ENCODE measurements around the gene TMEM8B.

Gene TMEM8B

DNA sequence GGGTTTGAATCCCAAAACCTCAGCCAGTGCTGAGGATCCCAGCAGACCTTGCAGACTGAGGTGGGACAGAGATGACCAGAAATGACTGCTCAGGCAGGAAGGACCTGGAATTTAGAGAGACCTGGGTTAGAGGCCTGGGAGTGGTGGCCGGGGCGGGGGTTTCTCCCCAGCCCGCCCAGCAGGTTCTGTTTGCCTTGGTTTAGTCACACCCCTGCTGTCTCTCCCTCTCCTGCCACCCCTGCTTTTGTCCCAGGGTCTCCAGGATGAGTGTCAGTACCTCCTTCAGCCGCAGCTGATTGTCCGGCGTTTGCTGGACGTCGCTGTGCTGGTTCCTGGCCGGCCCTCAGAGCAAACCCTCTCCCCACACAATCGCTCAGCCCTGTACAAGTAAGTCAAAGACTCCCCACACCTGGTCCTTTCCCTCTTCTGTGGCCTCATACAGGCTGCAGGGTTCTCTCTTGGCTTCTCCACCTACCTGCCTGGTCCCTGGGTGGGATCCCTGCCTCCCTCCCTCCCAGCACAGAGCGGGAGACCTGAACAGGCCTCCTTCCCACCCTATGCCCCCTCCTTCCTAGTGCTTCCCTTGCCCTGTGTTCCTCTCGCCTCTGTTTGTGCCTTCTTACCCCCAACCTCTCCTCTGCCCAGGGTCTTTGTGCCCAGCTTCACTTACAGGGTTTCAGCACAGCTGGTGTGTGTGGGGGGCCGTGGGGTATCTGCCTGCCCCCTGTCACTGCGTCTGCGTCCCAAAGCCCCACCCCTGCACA is 12.0 kb downstream of the TMEM8B start:
- no peak for DNase-seq

DNA sequence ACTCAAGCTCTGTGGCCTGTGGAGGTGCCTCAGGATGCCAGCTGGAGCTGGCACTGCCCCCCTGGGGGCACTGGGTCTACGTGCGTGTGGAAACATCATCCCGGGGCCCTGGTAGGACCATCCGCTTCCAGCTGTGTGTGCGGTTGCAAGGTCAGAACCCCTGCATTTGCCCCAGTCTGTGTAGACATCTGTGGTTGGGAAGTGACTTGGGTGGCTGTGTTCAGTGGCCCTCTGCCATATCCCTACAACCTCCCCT is 12.5 kb downstream of the TMEM8B start:
- DNase-seq = no peak

DNA sequence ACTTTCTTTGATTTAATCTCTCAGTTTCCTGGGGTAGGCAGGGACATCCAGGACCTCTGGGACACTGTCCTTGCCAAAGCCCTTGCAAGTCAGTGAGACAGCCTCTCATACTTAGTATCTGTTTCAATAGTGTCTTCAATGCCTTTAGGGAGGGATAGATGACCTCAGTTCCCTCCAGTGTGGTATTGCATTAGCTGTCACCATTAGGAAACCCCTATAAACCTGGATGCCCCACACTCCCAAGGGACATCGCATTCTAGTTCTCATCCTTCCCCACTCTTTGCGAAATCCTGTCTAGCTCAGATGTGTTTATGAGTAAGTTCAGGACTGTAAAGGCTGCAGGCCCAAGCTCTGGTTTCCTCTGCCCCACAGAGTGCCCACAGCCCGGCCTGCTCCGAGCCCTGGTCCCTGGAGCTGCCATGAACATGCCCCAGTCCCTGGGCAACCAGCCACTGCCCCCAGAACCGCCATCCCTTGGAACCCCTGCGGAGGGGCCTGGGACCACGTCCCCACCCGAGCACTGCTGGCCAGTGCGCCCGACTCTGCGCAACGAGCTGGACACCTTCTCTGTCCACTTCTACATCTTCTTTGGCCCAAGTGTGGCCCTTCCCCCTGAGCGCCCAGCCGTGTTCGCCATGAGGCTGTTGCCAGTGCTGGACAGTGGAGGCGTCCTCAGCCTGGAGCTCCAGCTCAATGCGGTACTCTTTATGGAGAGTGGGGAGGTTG is 13.2 kb downstream of the TMEM8B start:
- no peak for DNase-seq

DNA sequence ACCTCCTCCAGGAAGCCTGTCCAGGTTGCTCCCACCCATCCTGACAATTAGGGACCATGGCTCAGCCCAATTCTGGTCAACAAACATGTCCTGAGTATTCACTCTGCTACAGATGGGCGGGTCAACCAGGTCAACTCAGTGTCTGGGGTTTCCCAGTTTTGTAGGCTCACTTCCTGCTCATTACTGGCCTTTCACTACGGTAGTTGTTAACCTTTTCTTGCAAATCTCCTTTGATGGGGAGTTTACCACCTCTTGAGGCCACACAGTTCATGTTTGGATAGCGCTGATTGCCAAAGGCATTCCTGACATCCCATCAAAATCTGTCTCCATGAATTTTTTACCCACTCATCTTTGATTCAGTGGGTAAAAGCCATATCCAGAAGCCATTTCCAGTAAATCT is 13.8 kb downstream of the TMEM8B start:
- no peak for DNase-seq

DNA sequence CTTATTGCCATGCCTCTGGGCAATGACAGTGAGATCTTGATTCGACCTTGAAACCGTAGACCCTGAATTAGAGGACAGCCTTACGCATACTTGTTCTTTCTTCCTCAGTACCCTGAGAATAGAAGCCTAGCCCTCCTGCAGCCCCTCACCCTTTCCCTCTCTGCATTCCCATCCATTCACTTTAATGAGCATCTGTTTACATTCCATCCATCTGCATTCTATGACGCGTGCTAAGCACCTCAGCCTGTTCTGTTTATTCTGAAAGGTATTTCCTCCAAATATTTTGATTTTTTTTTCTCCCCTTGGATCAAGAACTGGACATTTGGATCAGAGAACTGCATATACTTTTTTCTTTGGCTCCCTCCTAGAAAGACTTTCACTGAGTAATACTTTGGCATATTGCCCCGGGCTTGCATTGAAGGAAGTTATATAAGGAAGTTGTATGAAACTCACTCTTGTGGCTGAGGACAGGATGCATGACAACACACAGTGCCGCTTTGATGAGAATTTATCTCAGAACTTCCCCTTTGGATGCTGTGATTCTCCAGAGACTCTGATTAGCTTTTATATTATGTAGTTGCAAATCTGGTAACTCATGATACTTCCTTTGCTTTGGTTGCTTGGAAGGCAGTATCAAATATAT is 15.7 kb downstream of the TMEM8B start:
- DNase-seq = no peak

DNA sequence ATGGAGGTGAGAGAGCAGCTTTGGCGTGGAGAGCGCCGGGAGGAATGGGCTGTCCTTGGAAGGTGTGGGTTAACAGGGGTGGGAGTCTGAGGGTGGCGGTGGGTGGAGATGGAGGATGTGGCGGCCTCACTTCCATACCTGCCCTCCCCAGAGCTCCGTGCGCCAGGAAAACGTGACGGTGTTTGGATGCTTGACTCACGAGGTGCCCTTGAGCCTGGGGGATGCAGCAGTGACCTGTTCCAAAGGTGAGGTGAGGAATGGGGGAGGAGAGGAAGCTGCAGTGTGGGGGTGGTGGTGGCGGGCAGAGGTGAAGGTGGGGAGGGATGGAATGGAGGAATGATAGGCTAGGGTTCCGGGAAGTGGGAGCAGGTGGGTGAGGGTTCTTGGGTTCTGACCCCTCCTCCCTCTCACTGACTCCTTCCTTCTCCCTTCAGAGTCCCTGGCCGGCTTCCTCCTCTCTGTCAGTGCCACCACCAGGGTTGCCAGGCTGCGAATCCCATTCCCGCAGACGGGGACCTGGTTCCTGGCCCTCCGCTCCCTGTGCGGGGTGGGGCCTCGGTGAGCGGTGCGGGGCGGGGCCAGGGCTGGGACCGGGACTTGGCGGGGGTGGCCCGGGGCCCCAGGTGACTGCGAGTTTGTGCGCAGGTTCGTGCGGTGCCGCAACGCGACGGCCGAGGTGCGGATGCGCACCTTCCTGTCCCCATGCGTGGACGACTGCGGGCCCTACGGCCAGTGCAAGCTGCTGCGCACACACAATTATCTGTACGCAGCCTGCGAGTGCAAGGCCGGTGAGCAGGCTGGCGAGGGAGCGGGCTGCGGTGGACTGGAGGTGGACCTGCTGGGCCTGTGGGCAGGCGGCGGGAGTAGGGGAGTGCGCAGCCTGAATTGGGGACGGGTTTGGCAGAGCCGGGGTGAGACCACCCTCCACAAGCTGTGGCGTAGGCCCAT is 17.1 kb downstream of the TMEM8B start:
- DNase-seq = no peak

DNA sequence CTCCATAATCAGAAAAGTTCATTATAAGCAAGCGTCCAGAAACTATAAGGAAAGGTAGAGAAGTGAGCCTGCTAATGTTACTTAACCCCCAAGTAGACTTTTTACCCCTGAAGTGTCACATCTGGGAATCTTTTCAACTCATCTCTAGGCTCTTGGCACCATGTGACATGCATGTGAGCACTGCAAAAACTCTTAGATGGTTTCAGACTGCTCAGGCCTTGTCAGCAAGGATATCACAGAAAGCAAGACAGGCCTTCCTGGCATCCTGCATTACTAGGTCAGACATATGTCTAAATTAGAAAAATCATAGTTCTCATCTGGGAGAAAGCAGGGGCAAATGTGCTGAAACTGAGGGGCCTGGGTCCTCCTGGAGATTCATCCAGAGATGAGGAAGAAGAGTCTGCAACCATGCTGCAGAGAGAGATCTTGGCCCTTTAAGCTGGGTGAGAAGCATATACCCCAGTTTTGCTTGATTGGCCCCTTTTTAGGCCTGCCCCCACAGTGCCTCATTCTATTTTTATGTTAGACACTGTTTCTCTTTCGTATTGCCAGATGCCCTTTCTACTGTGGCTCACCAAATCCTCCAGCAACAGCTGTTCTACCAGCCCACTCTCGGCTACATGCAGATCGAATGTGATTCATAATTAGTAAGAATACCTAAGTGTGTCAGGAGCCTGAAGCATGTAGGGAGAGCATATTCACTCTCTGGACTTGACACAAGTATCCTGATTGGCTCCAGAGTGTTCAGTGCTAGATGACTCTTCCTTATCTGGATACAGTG is 19.0 kb downstream of the TMEM8B start:
- no peak for DNase-seq

DNA sequence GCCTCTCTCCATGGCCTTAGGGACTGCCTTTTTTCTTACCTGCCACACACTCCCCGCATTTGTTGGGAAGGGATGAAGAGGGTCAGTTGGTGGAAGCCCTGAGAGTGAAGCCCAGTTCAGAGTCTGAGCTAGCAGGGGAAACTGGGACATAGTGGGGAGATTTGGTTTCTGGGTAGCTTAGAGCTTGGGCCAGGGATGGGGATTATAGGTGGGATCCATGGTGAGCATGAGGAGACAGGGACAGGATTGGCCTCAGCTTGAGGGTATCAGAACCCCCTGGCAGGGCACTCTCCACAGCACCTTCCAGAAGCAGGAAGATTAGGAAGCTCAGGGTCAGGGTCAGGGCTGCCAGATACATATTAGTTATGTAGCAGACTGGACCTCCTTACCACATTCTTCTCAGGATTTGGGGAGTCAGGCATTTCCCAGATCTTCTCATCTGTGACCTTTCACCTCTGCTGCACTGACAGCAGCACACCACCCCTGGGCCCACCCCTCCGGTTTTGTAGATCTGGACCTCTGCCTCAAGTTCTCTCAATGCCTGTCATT is 23.3 kb downstream of the TMEM8B start:
- no peak for DNase-seq

DNA sequence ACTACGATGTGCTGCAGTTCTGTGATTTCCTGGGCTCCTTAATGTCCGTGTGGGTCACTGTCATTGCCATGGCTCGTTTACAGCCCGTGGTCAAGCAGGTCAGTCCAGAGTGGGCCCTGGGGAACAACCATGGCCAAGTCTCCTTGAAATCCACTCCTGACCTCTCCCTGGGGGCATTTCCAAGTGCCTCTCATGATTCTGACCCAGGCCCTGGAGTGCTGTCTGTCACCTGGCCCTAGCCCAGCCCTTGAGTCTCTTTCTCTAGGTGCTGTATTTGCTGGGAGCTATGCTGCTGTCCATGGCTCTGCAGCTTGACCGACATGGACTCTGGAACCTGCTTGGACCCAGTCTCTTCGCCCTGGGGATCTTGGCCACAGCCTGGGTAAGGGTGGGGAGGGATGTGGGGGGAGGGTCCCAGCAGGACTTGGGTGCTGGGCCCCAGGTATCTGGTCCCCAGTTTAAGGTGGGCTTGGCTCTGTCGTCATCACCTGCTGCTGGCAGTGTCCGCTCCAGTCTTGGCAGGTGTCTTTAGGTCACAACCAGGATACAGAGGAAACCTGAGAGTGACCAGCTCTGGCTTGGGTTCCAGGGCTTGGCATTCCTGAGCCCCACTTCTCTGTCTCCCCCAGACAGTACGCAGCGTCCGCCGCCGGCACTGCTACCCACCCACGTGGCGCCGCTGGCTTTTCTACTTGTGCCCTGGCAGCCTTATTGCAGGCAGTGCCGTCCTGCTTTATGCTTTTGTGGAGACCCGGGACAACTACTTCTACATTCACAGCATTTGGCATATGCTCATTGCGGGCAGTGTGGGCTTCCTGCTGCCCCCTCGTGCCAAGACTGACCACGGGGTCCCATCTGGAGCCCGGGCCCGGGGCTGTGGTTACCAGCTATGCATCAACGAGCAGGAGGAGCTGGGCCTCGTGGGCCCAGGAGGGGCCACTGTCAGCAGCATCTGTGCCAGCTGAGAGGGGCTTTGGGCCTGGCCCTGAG is 24.1 kb downstream of the TMEM8B start:
- no peak for DNase-seq

DNA sequence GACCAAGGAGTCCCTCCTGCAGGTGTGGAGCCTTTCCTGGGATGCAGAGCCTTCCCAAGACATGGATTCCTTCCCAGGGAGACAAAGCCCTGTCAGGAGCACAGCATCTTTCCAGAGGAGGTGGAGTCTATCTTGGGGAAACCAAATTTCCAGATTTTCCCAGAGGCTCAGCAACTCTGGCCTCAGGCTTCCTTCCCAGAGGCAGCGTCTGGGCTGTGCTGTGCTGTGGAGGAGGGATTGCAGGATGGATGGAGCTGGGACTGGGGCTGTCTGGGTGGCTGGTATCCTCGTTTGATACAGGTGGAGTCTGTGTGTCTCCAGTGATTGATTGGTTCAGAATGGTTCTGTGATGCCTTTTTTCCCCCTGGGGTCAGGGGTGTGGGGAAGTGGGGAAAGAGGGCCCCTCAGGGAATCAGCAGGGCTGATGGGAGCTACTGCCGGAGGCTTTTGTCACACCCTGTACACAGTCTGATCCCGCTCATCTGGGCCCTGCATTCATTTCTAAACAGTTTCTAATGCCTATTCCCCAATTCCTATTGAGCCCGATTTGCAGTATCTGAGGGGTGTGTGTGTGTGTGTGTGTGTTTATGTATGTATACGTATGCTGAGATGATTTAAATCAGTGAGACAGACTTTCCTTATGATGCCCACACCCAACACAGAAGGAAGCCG is 25.2 kb downstream of the TMEM8B start:
- no peak for DNase-seq

DNA sequence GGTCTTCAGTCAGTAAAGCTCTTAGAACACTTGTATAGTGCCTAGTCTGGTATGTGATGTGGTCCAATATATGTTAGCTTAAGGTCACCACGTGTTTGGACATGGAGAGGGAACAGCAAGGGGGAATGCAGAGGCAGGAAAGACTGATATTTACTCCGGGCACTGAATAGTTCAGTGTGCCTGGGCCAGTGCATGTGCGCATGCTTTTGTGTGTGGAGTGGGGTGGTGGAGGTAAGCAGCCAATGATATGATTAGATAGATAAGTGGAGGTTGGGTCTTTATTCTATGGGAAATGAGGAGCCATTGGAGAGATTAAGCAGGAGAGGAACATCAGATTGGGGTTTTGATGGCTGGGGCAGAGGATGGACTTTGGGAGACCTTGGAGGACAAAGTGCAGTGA is 27.2 kb downstream of the TMEM8B start:
- no peak for DNase-seq

DNA sequence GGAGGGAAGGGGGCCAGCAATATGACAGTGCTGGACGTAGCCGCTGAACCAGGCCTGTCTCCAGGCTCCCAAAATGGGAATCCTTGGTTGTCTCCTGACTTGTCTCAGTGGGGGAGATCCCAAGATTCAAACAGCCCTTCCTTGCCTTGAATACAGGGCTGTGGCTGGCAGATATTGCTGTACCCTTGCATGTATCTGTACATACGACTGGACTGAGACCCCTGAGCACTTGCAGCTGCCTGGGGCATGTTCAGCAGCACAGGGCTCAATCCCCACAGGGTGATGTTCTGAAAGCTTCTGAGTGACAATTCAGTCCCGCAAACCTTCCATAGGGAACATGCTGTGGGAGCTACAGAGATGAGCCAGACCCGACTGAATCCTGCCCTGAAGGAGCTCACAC is 27.9 kb downstream of the TMEM8B start:
- DNase-seq = no peak

DNA sequence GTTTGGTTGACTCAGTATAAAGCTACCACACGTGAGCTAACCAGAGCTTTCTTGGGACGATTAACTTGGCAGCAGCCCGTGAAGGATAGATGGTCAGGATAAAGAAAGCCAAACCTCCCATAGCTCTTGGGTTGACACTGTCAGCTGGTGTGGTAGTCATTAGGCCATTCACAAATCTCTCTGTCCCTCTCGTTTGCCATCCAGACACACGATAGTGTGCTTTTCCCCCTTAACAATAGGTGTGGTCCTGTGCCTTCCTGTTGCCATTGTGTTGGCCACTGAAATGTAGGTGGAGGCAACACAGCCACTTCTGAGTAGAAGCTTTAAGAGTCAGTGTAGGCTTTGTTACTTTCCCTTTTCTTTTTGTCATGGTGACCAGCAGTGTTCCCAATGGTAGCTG is 29.4 kb downstream of the TMEM8B start:
- DNase-seq = no peak

DNA sequence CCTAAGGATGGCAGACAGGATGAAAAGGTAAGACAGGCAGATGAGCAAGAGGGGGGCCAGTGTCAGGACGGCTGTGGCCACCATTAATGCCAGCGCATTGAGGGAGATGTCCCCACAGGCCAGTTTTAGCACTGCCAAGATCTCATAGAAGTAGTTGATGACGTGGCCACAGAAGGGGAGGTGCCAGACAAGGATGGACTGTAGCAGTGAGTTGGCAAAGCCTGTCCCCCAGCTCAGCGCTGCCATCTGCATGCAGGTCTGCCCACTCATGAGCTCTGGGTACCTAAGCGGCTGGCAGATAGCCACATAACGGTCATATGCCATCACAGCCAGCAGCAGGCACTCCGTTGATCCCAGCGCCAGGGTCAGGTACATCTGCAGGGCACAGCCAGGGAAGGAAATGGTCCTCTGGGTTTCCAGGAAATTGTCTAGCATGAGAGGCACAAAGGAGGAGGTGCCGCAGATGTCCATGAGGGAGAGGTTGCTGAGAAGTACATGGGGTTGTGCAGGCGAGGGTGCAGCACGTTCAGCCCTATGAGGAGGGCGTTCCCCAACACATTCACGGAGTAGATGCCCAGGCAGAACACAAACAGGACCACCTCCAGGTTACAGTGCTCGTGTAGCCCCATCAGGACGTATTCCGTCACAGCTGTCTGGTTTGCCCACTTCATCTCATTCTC is 30.4 kb downstream of the TMEM8B start:
- DNase-seq = no peak

DNA sequence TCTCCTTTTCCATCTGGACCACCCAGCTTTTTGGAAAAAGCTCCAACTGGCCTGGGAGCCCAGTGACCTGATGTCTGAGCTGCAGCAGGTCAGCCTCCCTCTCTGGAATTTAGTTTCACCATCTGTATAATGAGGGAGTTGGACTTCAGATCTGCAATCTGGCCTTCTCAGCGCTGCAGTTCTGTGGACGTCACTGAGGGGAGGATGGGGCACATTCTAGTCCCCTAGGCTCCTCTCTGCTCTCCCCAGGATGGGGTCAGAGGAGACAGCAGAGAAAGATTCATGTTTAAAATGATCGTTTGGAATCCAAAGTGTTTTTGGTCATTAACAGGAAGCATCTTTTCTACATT is 30.9 kb downstream of the TMEM8B start:
- no peak for DNase-seq

DNA sequence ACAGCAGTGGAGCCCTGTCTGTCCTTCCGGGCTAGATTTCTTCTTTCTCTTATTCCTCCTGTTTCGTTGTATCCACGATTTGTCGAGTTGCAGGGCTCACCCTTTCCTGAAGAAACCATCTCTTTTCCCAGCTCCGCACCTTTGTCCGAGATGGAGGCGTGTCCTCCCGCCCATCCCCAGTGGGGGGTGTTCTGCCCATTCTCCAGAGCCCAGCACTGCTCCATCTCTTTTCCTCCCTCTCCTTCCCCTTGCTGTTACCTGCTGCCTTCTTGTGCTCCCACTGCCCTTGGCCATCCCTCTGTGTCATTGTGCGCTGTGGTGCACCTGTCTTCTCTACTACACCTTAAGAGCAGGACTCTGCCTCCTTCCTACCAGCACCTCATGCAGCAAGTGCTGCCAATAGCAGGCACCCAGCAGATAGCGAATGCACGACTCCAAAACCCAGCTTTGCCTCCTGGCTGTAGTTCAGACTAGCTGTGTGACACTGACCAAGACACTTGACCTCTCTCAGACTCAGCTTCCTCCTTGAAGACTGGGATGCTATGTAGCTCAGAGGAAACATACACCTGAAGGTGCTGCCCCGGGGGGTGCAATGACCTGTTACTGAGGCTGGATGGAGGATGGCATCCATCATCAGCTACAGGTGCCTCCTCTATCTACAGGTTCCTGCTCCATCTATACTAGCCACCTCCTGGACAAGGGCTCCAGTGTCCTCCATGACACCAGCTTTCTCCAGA is 32.3 kb downstream of the TMEM8B start:
- DNase-seq = no peak

DNA sequence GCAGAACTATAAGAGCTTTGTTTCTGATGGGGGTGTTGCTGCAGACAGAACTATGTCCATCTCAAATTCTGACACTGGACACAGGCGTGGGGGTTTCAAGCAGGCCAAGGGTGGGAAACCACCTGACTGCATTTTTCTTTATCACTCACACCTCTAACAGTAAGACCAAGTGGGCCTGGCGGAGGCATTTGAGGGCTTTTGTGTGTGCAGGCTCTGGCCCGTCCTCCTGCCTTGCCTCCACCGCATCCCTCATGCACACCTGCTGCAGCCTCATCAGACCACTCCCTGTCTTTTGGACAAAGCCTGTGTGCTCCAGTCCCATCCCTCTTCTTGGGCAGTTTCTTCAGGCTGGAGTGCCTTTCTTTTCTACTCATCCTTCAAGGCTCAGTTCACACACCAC is 33.3 kb downstream of the TMEM8B start:
- DNase-seq = no peak

DNA sequence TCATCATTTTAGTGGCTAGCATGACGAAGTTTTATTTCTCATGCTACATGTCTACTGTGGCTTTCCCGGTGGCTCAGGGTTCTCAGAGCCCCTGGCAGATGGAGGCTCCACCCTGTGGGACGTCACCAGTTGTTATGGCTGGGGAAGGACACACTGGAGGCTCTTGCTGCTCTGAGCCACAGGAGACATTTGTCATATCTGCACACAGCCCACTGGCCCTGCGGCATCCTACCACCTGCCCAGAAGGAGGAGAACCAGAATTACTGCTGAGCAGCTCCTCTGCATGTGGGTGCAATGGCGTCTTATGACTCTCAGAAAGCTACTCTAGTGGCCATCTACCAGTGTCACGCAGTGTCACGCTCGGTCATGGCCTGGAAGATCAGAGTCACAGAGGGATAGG is 34.6 kb downstream of the TMEM8B start:
- DNase-seq = no peak

DNA sequence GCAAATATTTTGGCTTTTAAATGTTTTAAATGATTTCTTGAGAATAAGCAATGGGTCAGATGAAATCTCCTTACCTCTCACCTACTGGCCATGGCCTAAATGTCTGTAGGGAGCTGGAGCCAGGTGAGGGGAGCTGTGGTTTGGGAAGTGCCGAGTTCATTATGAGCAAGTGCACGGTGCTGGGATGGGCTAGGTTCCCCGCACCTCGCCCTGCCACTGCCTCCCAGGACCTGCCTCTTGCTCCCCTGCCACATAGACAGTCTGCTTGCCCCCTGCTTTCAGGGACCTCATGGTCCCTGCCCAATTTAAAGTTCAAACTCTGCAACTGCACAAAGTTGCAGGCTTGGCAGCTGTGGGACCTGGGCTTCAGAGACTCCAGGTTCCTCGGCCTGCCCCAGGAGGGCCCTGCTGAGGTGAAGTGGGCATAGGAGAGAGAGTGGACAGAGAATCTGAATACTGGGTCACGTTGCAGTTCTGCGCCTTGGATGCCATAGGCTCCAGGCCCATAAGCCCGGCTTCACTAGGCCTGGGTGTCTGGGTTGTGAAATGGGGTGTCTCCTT is 35.7 kb downstream of the TMEM8B start:
- DNase-seq = no peak

Measured in NCI-H510A (cell line).